Measurements from ENCODE around the gene CLDND1. TPM values are rescaled to one million over a fixed set of nuclear protein-coding genes. Genes with fewer than 3 reads are reported as not detected.

The CLDND1 gene
- total and polyA plus RNA-seq, 10 of the 15 experiments (the other 5 are each of a cell fraction or from before 2014, with no cell fraction given): 97.8 to 225 (median 152) TPM

DNA sequence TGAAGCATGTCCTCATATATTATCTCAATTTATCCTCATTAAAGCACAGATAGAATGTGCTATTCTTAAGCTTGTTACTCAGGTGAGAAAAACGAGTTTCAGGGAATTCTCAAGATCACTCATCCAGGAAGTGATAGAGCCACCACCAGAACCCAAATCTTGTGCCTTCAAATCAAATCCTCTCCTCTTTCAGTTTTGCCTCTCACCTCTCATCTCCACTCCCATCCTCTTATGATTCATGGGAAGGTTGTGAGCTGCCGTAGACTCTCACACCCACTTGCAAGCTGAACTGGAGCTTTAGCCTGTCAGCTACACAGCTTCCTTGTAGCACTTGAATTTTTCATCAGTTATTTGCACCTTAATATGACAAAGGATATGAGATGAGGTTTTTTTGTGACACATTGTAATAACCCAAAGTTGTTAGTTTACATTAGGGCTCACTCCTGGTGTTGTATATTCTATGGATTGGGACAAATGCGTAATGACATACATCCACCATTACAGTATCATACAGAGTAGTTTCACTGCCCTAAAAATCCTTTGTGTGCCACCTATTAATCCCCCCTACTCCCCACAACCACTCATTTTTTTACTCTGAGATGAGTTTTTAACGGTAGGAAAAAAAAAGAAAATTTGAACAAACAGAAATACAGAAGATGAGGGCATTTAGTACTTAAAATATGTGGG is 34.8 kb upstream of the CLDND1 start (continued):
- TF ChIP-seq NFYB (IDR thresholded peaks at IDR 0.05; ENCODE audit: insufficient read depth, low read depth, low read length) (0 out of 2 replicates have a peak, but pooled peaks have one; percentile 29), TCF7 (IDR thresholded peaks at IDR 0.05; ENCODE audit: borderline replicate concordance) (0 out of 2 replicates have a peak, but pooled peaks have one; percentile 55), JUNB (IDR thresholded peaks at IDR 0.05) (peak; percentile 76), SRF (IDR thresholded peaks at IDR 0.05; ENCODE audit: low read depth in 2 of 2, low read length in 2 of 2) (no peak), MTA3 (IDR thresholded peaks at IDR 0.05; ENCODE audit: borderline replicate concordance, low read length) (peak; percentile 23), NFXL1 (IDR thresholded peaks at IDR 0.05; ENCODE audit: borderline replicate concordance) (no peak), NR2C2 (IDR thresholded peaks at IDR 0.05; ENCODE audit: borderline replicate concordance, control insufficient read depth, insufficient read length, low read depth) (no peak), RBBP5 (conservative IDR thresholded peaks at IDR 0.05) (no peak), ZNF274 (IDR thresholded peaks at IDR 0.05; ENCODE audit: insufficient read depth, insufficient read length) (no peak), CEBPB (IDR thresholded peaks at IDR 0.05; ENCODE audit: borderline replicate concordance in 1 of 2, low read depth in 2 of 2, low read length in 2 of 2) (no peak; a peak in 1 of 4 replicates), CBFB (IDR thresholded peaks at IDR 0.05; ENCODE audit: low read depth) (peak; percentile 48; the same call in 1 of the 2 replicates)
- TF ChIP-seq, protein P1, sequence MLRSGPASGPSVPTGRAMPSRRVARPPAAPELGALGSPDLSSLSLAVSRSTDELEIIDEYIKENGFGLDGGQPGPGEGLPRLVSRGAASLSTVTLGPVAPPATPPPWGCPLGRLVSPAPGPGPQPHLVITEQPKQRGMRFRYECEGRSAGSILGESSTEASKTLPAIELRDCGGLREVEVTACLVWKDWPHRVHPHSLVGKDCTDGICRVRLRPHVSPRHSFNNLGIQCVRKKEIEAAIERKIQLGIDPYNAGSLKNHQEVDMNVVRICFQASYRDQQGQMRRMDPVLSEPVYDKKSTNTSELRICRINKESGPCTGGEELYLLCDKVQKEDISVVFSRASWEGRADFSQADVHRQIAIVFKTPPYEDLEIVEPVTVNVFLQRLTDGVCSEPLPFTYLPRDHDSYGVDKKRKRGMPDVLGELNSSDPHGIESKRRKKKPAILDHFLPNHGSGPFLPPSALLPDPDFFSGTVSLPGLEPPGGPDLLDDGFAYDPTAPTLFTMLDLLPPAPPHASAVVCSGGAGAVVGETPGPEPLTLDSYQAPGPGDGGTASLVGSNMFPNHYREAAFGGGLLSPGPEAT (IDR thresholded peaks at IDR 0.05; ENCODE audit: low read depth): peak; percentile 65; the same call in 1 of the 2 replicates
- TF ChIP-seq, protein P2, sequence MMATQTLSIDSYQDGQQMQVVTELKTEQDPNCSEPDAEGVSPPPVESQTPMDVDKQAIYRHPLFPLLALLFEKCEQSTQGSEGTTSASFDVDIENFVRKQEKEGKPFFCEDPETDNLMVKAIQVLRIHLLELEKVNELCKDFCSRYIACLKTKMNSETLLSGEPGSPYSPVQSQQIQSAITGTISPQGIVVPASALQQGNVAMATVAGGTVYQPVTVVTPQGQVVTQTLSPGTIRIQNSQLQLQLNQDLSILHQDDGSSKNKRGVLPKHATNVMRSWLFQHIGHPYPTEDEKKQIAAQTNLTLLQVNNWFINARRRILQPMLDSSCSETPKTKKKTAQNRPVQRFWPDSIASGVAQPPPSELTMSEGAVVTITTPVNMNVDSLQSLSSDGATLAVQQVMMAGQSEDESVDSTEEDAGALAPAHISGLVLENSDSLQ (IDR thresholded peaks at IDR 0.05): peak; percentile 50; the same call in 1 of the 2 replicates
- TF ChIP-seq, protein P3, sequence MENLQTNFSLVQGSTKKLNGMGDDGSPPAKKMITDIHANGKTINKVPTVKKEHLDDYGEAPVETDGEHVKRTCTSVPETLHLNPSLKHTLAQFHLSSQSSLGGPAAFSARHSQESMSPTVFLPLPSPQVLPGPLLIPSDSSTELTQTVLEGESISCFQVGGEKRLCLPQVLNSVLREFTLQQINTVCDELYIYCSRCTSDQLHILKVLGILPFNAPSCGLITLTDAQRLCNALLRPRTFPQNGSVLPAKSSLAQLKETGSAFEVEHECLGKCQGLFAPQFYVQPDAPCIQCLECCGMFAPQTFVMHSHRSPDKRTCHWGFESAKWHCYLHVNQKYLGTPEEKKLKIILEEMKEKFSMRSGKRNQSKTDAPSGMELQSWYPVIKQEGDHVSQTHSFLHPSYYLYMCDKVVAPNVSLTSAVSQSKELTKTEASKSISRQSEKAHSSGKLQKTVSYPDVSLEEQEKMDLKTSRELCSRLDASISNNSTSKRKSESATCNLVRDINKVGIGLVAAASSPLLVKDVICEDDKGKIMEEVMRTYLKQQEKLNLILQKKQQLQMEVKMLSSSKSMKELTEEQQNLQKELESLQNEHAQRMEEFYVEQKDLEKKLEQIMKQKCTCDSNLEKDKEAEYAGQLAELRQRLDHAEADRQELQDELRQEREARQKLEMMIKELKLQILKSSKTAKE (IDR thresholded peaks at IDR 0.05; ENCODE audit: low read depth, poor library complexity, severe bottlenecking): peak; percentile 74
- TF ChIP-seq, protein P4, sequence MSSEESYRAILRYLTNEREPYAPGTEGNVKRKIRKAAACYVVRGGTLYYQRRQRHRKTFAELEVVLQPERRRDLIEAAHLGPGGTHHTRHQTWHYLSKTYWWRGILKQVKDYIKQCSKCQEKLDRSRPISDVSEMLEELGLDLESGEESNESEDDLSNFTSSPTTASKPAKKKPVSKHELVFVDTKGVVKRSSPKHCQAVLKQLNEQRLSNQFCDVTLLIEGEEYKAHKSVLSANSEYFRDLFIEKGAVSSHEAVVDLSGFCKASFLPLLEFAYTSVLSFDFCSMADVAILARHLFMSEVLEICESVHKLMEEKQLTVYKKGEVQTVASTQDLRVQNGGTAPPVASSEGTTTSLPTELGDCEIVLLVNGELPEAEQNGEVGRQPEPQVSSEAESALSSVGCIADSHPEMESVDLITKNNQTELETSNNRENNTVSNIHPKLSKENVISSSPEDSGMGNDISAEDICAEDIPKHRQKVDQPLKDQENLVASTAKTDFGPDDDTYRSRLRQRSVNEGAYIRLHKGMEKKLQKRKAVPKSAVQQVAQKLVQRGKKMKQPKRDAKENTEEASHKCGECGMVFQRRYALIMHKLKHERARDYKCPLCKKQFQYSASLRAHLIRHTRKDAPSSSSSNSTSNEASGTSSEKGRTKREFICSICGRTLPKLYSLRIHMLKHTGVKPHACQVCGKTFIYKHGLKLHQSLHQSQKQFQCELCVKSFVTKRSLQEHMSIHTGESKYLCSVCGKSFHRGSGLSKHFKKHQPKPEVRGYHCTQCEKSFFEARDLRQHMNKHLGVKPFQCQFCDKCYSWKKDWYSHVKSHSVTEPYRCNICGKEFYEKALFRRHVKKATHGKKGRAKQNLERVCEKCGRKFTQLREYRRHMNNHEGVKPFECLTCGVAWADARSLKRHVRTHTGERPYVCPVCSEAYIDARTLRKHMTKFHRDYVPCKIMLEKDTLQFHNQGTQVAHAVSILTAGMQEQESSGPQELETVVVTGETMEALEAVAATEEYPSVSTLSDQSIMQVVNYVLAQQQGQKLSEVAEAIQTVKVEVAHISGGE (CRISPR knock-in tag; IDR thresholded peaks at IDR 0.05): no peak
- TF ChIP-seq, protein P5, sequence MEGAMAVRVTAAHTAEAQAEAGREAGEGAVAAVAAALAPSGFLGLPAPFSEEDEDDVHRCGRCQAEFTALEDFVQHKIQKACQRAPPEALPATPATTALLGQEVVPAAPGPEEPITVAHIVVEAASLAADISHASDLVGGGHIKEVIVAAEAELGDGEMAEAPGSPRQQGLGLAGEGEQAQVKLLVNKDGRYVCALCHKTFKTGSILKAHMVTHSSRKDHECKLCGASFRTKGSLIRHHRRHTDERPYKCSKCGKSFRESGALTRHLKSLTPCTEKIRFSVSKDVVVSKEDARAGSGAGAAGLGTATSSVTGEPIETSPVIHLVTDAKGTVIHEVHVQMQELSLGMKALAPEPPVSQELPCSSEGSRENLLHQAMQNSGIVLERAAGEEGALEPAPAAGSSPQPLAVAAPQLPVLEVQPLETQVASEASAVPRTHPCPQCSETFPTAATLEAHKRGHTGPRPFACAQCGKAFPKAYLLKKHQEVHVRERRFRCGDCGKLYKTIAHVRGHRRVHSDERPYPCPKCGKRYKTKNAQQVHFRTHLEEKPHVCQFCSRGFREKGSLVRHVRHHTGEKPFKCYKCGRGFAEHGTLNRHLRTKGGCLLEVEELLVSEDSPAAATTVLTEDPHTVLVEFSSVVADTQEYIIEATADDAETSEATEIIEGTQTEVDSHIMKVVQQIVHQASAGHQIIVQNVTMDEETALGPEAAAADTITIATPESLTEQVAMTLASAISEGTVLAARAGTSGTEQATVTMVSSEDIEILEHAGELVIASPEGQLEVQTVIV (IDR thresholded peaks at IDR 0.05; ENCODE audit: borderline replicate concordance, partially characterized antibody): no peak
